Measurements from ENCODE around the gene MIF4GD.

The MIF4GD gene

DNA sequence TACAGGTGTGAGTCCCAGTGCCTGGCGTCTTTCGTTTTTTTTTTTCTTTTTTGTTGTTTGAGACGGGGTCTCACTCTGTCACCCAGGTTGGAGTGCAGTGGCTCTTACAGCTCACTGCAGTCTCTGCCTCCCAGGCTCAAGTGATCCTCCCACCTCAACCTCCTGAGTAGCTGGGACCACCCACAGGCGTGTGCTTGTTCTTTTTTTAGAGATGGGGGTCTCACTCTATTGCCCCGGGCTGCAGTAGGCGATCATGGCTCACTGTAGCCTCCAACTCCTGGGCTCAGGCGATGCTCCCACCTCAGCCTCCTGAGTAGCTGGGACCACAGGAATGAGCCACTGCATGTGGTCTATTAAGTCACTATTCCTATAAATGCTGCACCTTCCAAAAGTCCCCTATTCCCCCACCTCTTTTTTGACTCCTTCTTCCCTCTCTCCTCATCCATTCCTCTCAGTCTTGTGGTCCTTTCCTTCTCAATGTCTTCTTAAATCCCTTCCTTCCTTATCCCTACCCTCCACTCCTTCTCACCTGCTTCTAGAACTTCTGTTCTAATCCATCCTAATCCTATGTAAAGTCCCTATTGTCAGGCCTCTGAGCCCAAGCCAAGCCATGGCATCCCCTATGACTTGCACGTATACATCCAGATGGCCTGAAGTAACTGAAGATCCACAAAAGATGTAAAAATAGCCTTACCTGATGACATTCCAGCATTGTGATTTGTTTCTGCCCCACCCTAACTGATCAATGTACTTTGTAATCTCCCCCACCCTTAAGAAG, 18.8 kb downstream of the MIF4GD start:
- DNase-seq (ENCODE audit: low read depth): no peak
- Histone ChIP-seq H3K36me3 (ENCODE audit: control insufficient read depth, insufficient read depth, low read length, severe bottlenecking) (no peaks in the 10 kb centered on the region), H3K4me1 (ENCODE audit: control insufficient read depth, insufficient read depth, low read length) (peaks cover 24% of the 10 kb centered on the region), H3K4me3 (ENCODE audit: low read length) (no peak overlapping the region), H3K9ac (ENCODE audit: low read length) (no peak overlapping the region), H3K27me3 (replicated peaks; ENCODE audit: control insufficient read depth, insufficient read depth, low read length) (no peaks in the 10 kb centered on the region), H3K9me3 (ENCODE audit: control insufficient read depth, low read length) (no peaks in the 10 kb centered on the region)

- Histone ChIP-seq H3K9me3 (ENCODE audit: control insufficient read depth, low read length) (no peaks in the 10 kb centered on the region), H3K9ac (ENCODE audit: low read length) (peak overlapping the region; percentile 55), H3K27me3 (replicated peaks; ENCODE audit: control insufficient read depth, insufficient read depth, low read length) (no peaks in the 10 kb centered on the region), H3K4me1 (ENCODE audit: control insufficient read depth, insufficient read depth, low read length) (peaks cover 30% of the 10 kb centered on the region), H3K36me3 (ENCODE audit: control insufficient read depth, insufficient read depth, low read length, severe bottlenecking) (peaks cover 17% of the 10 kb centered on the region), H3K4me3 (ENCODE audit: low read length) (peak overlapping the region; percentile 75)
- DNase-seq (ENCODE audit: low read depth): peak; percentile 76
Observed at GRCh38 chr17:75250009-75250471, 21.0 kb downstream of the MIF4GD start.

GRCh38 chr17:75249564-75249963, 21.5 kb downstream of the MIF4GD start:
- DNase-seq (ENCODE audit: low read depth): no peak

DNA sequence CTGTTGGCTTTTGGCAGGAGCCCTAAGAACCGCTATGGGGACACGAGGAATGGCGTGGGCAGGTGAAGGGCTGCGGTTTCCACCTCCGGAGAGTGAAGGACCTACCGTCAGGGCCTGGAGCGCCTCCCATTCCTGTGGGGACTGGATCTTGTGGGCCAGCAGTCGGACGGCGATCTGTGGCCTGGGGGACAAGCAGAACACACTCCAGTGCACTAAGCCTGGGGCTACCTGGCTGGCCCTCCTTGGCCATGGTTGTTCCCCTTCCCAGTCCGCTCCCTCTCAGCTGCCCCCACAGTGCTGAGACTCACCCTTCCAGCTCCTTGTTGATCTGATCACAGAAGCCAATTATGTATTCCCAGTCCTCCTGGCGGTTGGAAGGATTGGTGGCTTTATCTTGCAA, 24.6 kb downstream of the MIF4GD start:
- H3K27me3 ChIP-seq (replicated peaks; ENCODE audit: control insufficient read depth, insufficient read depth, low read length): no peaks in the 10 kb centered on the region
- no peak overlapping the region for H3K9ac ChIP-seq (ENCODE audit: low read length)
- H3K4me3 ChIP-seq (ENCODE audit: low read length): no peak overlapping the region
- peaks cover 51% of the 10 kb centered on the region for H3K36me3 ChIP-seq (ENCODE audit: control insufficient read depth, insufficient read depth, low read length, severe bottlenecking)
- H3K4me1 ChIP-seq (ENCODE audit: control insufficient read depth, insufficient read depth, low read length): peaks cover 40% of the 10 kb centered on the region
- no peaks in the 10 kb centered on the region for H3K9me3 ChIP-seq (ENCODE audit: control insufficient read depth, low read length)
- DNase-seq (ENCODE audit: low read depth): no peak

More at GRCh38 chr17:75249564-75249963, 21.5 kb downstream of the MIF4GD start:
- peaks cover 22% of the 10 kb centered on the region for H3K36me3 ChIP-seq (ENCODE audit: control insufficient read depth, insufficient read depth, low read length, severe bottlenecking)
- H3K9ac ChIP-seq (ENCODE audit: low read length): peak overlapping the region; percentile 55
- no peaks in the 10 kb centered on the region for H3K27me3 ChIP-seq (replicated peaks; ENCODE audit: control insufficient read depth, insufficient read depth, low read length)
- peak overlapping the region; percentile 75 for H3K4me3 ChIP-seq (ENCODE audit: low read length)
- peaks cover 30% of the 10 kb centered on the region for H3K4me1 ChIP-seq (ENCODE audit: control insufficient read depth, insufficient read depth, low read length)
- H3K9me3 ChIP-seq (ENCODE audit: control insufficient read depth, low read length): no peaks in the 10 kb centered on the region

DNA sequence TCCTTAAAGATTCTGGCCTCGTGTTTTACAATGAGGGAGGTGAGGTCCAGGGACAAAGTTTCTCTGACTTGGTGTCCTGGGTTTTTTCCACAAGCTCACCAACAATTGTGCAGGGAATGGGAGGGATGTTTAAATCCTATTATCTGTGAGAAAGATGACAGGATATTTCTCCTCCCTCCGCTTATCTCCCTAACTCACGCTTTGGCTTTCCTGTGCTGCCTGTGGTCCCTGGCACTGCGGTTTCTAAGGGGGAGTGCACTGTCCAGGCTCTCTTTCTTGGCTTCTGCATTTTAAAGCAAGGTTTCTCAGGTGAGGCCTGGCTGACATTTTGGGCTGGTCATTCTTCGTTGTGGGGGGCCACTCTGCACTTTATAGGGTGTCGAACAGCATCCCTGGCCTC, 26.0 kb downstream of the MIF4GD start:
- no peak for DNase-seq (ENCODE audit: low read depth)
- Histone ChIP-seq H3K36me3 (ENCODE audit: control insufficient read depth, insufficient read depth, low read length, severe bottlenecking) (peaks cover 56% of the 10 kb centered on the region), H3K4me1 (ENCODE audit: control insufficient read depth, insufficient read depth, low read length) (peaks cover 44% of the 10 kb centered on the region), H3K9me3 (ENCODE audit: control insufficient read depth, low read length) (no peaks in the 10 kb centered on the region), H3K9ac (ENCODE audit: low read length) (no peak overlapping the region), H3K27me3 (replicated peaks; ENCODE audit: control insufficient read depth, insufficient read depth, low read length) (no peaks in the 10 kb centered on the region), H3K4me3 (ENCODE audit: low read length) (no peak overlapping the region)

DNA sequence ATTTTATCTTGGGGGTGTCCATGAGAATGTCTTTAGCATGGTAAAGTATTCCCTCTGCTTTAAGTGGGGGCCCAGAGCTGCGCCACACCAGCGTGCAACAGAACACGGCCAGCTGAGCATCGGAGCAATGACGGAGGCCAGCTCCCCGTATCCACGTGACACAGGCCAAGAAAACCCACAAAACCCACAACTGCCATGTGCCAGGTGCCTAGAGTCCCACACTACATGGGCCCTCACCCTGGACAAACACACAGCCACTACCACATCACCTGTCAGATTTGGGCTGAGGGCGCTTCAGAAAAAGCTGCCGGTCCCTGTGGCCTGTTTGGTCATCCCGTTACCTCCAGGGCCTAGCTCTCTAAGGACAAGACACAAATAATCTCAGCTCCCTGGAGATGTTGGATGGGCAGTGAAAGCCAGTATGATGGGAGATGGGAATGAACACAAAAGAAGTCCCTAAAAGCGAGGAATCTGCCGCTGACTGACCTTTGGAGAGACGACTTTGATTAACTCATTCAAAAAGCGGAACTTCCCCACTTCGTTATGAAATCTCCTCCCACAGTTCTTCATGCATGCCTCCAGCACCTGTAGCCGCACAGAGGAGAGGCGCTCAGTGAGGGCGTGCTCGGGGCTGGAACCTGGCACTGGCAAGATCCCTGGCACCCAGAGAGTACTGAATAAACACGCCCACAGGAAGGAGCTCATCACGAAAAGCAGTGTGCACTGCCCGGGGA, 26.7 kb downstream of the MIF4GD start:
- Histone ChIP-seq H3K4me1 (ENCODE audit: control insufficient read depth, insufficient read depth, low read length) (peaks cover 37% of the 10 kb centered on the region), H3K9me3 (ENCODE audit: control insufficient read depth, low read length) (no peaks in the 10 kb centered on the region), H3K9ac (ENCODE audit: low read length) (no peak overlapping the region), H3K27me3 (replicated peaks; ENCODE audit: control insufficient read depth, insufficient read depth, low read length) (no peaks in the 10 kb centered on the region), H3K4me3 (ENCODE audit: low read length) (no peak overlapping the region), H3K36me3 (ENCODE audit: control insufficient read depth, insufficient read depth, low read length, severe bottlenecking) (peaks cover 62% of the 10 kb centered on the region)
- DNase-seq (ENCODE audit: low read depth): no peak

GRCh38 chr17:75242461-75243042, 28.5 kb downstream of the MIF4GD start:
- H3K36me3 ChIP-seq (ENCODE audit: control insufficient read depth, insufficient read depth, low read length, severe bottlenecking): peaks cover 80% of the 10 kb centered on the region
- H3K9ac ChIP-seq (ENCODE audit: low read length): no peak overlapping the region
- H3K9me3 ChIP-seq (ENCODE audit: control insufficient read depth, low read length): no peaks in the 10 kb centered on the region
- no peaks in the 10 kb centered on the region for H3K27me3 ChIP-seq (replicated peaks; ENCODE audit: control insufficient read depth, insufficient read depth, low read length)
- DNase-seq (ENCODE audit: low read depth): no peak
- H3K4me3 ChIP-seq (ENCODE audit: low read length): no peak overlapping the region
- H3K4me1 ChIP-seq (ENCODE audit: control insufficient read depth, insufficient read depth, low read length): peaks cover 35% of the 10 kb centered on the region

DNA sequence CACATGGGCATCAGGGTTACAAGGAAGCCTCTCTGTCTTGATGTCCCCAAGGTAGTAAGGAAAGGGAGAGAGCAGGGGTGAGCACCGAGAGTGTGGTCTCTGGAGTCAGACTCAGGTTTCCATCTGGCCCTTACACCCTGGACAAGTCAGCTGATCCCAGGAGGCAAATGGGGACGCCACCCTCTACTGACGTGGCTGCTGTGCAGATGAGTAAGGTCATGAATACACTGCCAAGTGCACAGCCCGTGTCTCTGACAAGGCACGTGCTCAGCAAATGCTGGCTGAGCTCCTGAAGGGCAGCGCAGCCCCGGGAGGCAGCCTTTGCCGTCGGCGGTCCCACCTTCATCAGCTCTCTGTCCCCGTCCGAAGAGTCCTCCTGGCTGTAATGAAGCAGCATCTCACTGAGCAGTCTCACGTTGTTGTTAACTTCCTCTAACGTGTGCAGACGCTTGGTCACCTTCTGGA, 29.0 kb downstream of the MIF4GD start:
- H3K9ac ChIP-seq (ENCODE audit: low read length): peak overlapping the region; percentile 61
- peak overlapping the region; percentile 20 for H3K4me3 ChIP-seq (ENCODE audit: low read length)
- no peaks in the 10 kb centered on the region for H3K9me3 ChIP-seq (ENCODE audit: control insufficient read depth, low read length)
- no peak for DNase-seq (ENCODE audit: low read depth)
- peaks cover 85% of the 10 kb centered on the region for H3K36me3 ChIP-seq (ENCODE audit: control insufficient read depth, insufficient read depth, low read length, severe bottlenecking)
- peaks cover 41% of the 10 kb centered on the region for H3K4me1 ChIP-seq (ENCODE audit: control insufficient read depth, insufficient read depth, low read length)
- H3K27me3 ChIP-seq (replicated peaks; ENCODE audit: control insufficient read depth, insufficient read depth, low read length): no peaks in the 10 kb centered on the region

GRCh38 chr17:75241502-75241901, 29.5 kb downstream of the MIF4GD start:
- no peaks in the 10 kb centered on the region for H3K9me3 ChIP-seq (ENCODE audit: control insufficient read depth, low read length)
- no peak for DNase-seq (ENCODE audit: low read depth)
- peaks cover 46% of the 10 kb centered on the region for H3K4me1 ChIP-seq (ENCODE audit: control insufficient read depth, insufficient read depth, low read length)

GRCh38 chr17:75241143-75241430, 29.9 kb downstream of the MIF4GD start:
- Histone ChIP-seq H3K9ac (ENCODE audit: low read length) (peak overlapping the region; percentile 61), H3K36me3 (ENCODE audit: control insufficient read depth, insufficient read depth, low read length, severe bottlenecking) (peaks cover 87% of the 10 kb centered on the region), H3K4me3 (ENCODE audit: low read length) (peak overlapping the region; percentile 29), H3K4me1 (ENCODE audit: control insufficient read depth, insufficient read depth, low read length) (peaks cover 44% of the 10 kb centered on the region), H3K9me3 (ENCODE audit: control insufficient read depth, low read length) (no peaks in the 10 kb centered on the region), H3K27me3 (replicated peaks; ENCODE audit: control insufficient read depth, insufficient read depth, low read length) (no peaks in the 10 kb centered on the region)
- peak; percentile 9 for DNase-seq (ENCODE audit: low read depth)

More at GRCh38 chr17:75241502-75241901, 29.5 kb downstream of the MIF4GD start:
- Histone ChIP-seq H3K9ac (ENCODE audit: low read length) (peak overlapping the region; percentile 61), H3K36me3 (ENCODE audit: control insufficient read depth, insufficient read depth, low read length, severe bottlenecking) (peaks cover 87% of the 10 kb centered on the region), H3K27me3 (replicated peaks; ENCODE audit: control insufficient read depth, insufficient read depth, low read length) (no peaks in the 10 kb centered on the region), H3K4me3 (ENCODE audit: low read length) (peak overlapping the region; percentile 29)

All from adipocyte (in vitro differentiated cells).